Measurements from ENCODE around the gene ME3.
"Not testable (repeated sequence)": the region's sequence is repeated elsewhere in the genome, so short reads cannot be mapped to it uniquely, and the experiment has no call there.

ME3 gene

DNA sequence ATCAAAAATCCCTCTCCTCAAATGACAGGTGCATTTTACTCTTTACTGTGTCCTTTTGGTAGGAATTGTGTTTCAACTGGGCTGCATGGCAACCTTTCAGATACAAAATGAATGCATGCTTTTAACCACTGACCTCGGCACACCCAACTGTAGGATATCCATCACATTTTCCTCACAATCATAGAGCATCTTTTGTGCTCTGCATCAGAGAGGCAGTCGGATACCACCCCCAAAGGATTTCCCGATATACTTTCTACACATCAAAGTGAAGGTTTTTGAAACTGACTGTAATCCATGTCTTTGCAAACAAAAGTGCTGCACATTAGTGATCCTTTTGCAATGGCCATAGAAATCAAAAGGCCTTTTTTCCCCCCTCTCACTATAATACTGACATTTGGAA lies 9.1 kb downstream of the ME3 start:
- no peak overlapping the region for H3K4me3 Mint-ChIP-seq
- H3K27me3 Mint-ChIP-seq, result peaks cover 8% of the 10 kb centered on the region
- no peak for ATAC-seq
- DNase-seq, result no peak
- no peak overlapping the region for H3K27ac Mint-ChIP-seq
- no peaks in the 10 kb centered on the region for H3K36me3 Mint-ChIP-seq (ENCODE audit: low read depth)
- H3K4me1 Mint-ChIP-seq, result no peaks in the 10 kb centered on the region
- H3K9me3 Mint-ChIP-seq, result no peaks in the 10 kb centered on the region

DNA sequence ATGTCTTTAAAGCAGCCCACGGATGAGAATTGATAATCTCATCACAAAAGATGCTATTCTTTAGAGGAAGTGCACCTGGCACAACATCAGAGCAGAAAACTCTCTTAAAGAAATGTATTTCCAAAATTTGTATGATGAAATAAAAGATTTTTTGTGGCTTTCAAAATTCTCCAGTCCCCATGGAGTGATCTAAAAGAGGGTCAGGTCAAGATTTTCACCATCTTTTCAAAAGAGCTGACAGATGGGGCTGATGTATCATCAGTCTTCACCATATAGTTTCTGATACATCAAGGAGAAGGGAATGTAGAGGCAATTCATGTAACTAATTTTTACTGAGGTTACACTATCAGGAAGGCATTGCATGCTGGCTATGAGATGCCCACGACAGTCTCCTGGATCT lies 11.7 kb downstream of the ME3 start:
- Mint-ChIP-seq H3K27me3 (peaks cover 3% of the 10 kb centered on the region), H3K9me3 (peaks cover 4% of the 10 kb centered on the region), H3K4me1 (no peaks in the 10 kb centered on the region), H3K4me3 (no peak overlapping the region), H3K27ac (no peak overlapping the region), H3K36me3 (ENCODE audit: low read depth) (peaks cover 1% of the 10 kb centered on the region)
- ATAC-seq (no peak), DNase-seq (no peak)

DNA sequence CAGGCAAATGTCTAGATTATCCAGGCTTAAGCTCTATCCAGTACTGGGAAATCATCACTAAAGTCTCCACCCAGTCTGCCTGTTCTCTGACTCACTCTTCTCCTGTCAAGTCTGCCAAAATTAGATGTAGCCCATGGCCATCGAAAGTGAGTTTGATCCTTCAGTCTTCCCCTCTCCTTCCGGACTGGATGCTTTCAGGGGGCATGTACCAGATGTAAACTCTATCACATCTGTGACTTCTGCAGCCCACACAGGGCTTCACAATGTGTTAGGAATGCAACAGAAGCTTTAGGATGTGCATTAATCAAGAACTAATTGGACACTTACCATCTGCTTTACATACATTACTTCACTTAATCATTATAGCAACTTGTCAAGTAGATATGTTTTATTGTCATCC lies 12.3 kb downstream of the ME3 start:
- Mint-ChIP-seq H3K4me3 (no peak overlapping the region), H3K27me3 (no peaks in the 10 kb centered on the region), H3K9me3 (peaks cover 4% of the 10 kb centered on the region), H3K4me1 (no peaks in the 10 kb centered on the region), H3K27ac (no peak overlapping the region), H3K36me3 (ENCODE audit: low read depth) (peaks cover 1% of the 10 kb centered on the region)
- ATAC-seq (no peak), DNase-seq (no peak)

DNA sequence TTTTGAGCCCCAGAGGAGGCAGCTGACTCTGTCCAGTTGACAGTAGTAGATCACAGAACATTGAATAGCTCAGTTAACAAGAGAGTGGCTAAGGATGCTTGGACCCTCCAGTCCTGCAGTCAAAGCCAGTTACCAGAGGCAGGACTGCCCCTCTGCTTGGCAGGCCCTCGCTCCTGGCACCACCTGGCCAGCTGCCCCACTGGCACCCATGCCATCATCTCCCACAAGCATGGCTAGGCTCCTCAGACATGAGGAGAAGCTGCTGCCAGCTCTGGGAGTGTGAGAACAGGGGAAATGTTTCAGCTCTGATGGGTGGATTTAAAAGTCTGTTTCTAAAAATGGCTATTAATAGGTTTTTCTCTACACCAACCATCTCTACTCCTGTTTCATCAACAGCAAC lies 13.9 kb downstream of the ME3 start:
- H3K4me3 Mint-ChIP-seq, result no peak overlapping the region
- peaks cover 4% of the 10 kb centered on the region for H3K9me3 Mint-ChIP-seq
- H3K27ac Mint-ChIP-seq, result no peak overlapping the region
- ATAC-seq (no peak), DNase-seq (no peak)
- no peaks in the 10 kb centered on the region for H3K27me3 Mint-ChIP-seq
- H3K36me3 Mint-ChIP-seq (ENCODE audit: low read depth), result peaks cover 1% of the 10 kb centered on the region
- no peaks in the 10 kb centered on the region for H3K4me1 Mint-ChIP-seq

DNA sequence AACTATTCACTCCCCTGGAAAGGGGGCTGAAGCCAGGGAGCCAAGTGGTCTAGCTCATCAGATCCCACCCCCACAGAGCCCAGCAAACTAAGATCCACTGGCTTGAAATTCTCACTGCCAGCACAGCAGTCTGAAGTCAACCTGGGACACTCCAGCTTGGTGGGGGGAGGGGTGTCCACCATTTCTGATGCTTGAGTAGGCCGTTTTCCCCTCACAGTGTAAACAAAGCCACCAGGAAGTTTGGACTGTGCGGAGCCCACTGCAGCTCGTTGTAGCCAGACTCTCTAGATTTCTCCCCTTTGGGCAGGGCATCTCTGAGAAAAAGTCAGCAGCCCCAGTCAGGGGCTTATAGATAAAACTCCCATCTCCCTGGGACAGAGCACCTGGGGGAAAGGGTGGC lies 27.2 kb downstream of the ME3 start:
- not testable (repeated sequence) for DNase-seq; H3K27ac Mint-ChIP-seq; H3K36me3 Mint-ChIP-seq (ENCODE audit: low read depth); H3K4me1 Mint-ChIP-seq; H3K4me3 Mint-ChIP-seq; ATAC-seq
- peaks cover 16% of the 10 kb centered on the region for H3K9me3 Mint-ChIP-seq
- H3K27me3 Mint-ChIP-seq, result peaks cover 46% of the 10 kb centered on the region

DNA sequence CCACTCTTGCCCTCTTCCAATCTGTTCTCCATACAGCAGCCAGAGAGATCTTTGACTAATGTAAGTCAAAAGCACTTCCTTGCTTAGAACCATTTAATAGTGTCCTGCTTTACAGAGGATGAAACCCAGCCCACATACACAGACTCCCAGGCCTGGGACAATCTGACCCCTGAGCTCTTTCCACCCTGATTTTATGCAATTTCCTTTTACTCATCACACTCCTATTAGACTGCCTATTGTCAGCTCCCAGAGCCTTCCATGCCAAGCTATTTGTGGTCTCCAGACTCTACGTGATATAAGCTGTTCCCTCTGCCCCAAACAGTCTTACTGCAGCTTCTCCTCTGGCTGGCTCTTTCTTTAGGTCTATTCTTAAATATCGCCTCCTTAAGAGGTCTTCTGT lies 28.1 kb downstream of the ME3 start:
- H3K4me1 Mint-ChIP-seq, result peaks cover 9% of the 10 kb centered on the region
- no peak for DNase-seq
- H3K9me3 Mint-ChIP-seq, result peaks cover 16% of the 10 kb centered on the region
- no peak overlapping the region for H3K4me3 Mint-ChIP-seq
- ATAC-seq, result no peak
- H3K27me3 Mint-ChIP-seq, result peaks cover 45% of the 10 kb centered on the region
- H3K36me3 Mint-ChIP-seq (ENCODE audit: low read depth), result no peaks in the 10 kb centered on the region
- H3K27ac Mint-ChIP-seq, result no peak overlapping the region

DNA sequence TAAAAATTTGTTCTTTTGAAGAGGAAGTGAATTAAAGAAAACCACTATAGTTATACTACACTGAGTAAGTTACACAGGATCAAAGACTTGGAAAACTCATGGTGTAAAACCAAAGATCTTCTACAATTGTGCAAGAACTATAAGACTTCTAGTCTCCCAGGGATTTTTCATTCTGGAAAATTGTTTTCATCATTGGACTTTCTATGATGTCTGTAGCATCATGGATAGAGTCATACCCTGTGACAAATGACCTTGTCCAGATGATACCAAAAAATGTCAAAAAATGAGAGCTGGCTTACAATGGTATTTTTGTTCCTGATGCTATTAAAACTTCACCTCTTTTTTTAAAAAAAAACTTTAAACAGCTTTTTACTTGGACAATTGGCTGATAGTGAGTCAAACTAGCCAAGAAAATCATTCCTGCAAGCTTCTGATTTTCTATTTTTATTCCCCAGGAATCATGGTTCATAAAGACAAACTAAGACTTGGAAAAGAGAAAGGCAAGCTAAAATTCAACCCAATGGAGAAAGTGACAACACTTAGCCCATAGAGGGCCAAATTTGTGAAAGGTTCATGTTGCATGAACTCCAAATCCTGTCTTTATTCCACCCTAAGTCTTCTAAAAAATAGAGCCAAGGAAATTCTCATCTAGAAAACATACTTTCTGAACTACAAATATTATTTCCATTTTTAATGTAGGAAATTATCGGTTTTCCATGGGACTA lies 30.7 kb downstream of the ME3 start:
- peaks cover 24% of the 10 kb centered on the region for H3K4me1 Mint-ChIP-seq
- H3K4me3 Mint-ChIP-seq, result no peak overlapping the region
- peaks cover 48% of the 10 kb centered on the region for H3K27me3 Mint-ChIP-seq
- no peaks in the 10 kb centered on the region for H3K36me3 Mint-ChIP-seq (ENCODE audit: low read depth)
- H3K27ac Mint-ChIP-seq, result no peak overlapping the region
- peaks cover 10% of the 10 kb centered on the region for H3K9me3 Mint-ChIP-seq
- no peak for DNase-seq
- ATAC-seq, result no peak

DNA sequence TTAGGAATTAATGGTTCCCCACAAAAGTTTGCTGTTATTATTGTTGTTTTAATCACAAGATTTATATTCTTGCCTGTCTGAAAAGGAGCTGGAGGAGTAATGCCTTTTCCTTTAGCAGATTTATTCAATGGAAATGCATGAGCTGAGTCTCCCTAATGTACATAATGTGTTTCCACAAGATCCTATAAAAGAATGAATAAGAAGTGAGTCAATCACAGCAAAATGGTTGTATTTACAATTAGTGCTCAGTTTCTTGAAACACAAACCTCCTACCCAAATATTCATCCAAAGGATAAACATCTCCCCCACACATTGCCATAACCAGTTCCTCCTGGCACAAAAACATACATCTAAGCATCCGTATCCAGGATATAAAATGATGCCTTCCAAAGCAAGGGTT lies 33.3 kb downstream of the ME3 start:
- H3K9me3 Mint-ChIP-seq, result peaks cover 4% of the 10 kb centered on the region
- H3K36me3 Mint-ChIP-seq (ENCODE audit: low read depth), result no peaks in the 10 kb centered on the region
- peaks cover 53% of the 10 kb centered on the region for H3K27me3 Mint-ChIP-seq
- no peak overlapping the region for H3K27ac Mint-ChIP-seq
- no peak overlapping the region for H3K4me3 Mint-ChIP-seq
- H3K4me1 Mint-ChIP-seq, result peaks cover 24% of the 10 kb centered on the region
- ATAC-seq (no peak), DNase-seq (no peak)

DNA sequence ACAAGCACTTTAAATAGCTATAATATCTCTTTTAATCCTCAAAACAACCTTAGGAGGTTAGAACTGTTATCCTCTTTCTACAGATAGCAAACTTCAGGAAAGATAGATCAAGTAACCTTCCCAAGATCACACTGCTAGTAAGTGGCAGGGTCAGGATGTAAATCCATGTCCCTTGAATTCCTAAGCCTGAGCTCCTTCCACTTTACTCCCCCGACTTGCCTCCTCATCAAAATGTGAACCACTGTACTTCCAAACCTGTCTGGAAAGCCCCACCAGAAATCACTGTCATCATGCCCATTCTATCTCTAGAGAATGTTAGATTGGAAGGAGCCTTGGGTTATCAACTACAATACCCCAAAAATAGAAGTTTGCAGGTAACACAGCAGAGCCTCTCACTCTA lies 33.7 kb downstream of the ME3 start:
- Mint-ChIP-seq H3K27me3 (peaks cover 55% of the 10 kb centered on the region), H3K27ac (no peak overlapping the region), H3K4me1 (peaks cover 24% of the 10 kb centered on the region), H3K4me3 (no peak overlapping the region), H3K9me3 (peaks cover 4% of the 10 kb centered on the region), H3K36me3 (ENCODE audit: low read depth) (no peaks in the 10 kb centered on the region)
- DNase-seq, result no peak
- no peak for ATAC-seq

DNA sequence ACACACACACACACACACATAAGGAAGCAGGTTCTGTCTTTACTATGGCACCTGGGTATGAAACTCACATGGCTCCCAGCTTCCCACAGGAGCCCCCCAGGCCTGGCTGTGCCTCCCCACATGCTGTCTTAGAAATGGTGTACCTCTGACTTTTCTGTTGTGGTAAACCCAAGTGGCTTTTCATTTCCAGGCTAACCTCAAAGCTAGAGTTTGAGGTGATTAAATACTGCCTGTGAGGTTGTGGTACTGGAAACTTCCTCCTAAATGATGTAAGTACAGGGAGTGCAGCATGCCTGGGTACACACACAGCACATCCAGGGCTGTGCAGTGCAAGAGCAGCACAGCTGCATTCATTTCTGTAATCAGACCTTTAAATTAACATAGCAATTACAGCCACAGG lies 34.4 kb downstream of the ME3 start:
- Mint-ChIP-seq H3K9me3 (peaks cover 4% of the 10 kb centered on the region), H3K4me1 (peaks cover 29% of the 10 kb centered on the region), H3K36me3 (ENCODE audit: low read depth) (no peaks in the 10 kb centered on the region), H3K27ac (peak overlapping the region; percentile 75), H3K27me3 (peaks cover 58% of the 10 kb centered on the region), H3K4me3 (peak overlapping the region; percentile 26)
- peak; percentile 22 for DNase-seq
- peak; percentile 90 for ATAC-seq

DNA sequence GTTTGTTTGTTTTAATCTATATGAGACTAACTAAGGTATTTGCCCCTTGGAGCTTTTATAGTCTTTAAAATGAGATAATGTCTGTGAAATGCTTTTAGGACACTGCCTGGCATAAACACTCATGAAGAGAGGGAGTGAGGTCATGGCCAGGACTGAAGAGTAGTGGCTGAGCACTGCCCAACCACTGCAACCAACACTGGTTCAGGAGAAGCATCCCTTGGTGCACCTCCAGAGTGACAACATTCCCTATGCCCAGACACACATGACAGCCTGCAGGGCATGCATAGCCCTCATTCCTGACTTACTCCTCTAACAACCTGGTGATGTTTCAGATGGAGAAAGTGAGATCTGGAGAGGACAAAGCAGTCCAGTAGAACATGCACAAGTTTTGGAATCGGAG lies 36.1 kb downstream of the ME3 start:
- Mint-ChIP-seq H3K4me1 (peaks cover 34% of the 10 kb centered on the region), H3K27ac (no peak overlapping the region), H3K27me3 (peaks cover 57% of the 10 kb centered on the region), H3K4me3 (no peak overlapping the region), H3K9me3 (peaks cover 4% of the 10 kb centered on the region), H3K36me3 (ENCODE audit: low read depth) (no peaks in the 10 kb centered on the region)
- no peak for DNase-seq
- no peak for ATAC-seq

DNA sequence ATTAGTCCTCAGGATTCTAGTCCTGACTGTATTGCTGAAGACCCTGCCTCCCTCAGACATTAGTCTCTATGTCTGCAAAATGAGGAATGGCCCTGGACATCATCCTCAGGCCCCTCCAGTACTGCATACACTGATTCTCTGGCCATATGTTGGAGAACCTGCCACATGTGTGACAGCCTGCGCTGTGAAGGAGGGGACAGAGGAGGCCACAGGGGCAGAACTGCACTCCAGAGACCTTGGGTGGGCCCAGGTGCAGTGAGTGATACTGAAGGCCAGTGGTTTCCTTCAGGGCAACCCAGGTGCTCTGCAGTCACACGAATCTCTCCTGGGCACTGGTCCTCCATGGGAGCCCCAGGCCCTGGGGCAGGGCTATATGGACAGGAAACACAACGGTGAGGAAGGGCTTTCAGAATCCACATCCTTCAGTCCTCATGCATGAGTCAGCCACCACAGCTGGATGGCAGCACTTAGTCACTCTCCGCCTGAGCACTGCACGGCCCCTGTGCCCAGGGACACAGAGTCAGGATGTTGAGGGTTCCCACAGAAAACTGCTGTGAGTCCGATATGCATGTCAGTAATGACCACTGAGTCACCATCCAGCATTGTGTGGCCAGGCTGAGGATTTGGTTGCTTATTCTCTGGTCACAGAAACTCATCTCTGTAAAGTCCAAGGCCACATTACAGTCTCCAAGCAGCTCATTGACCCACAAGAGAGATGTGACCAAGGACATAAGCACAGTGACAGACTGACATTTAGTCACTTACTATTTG lies 39.7 kb downstream of the ME3 start:
- H3K4me3 Mint-ChIP-seq, result no peak overlapping the region
- peaks cover 20% of the 10 kb centered on the region for H3K4me1 Mint-ChIP-seq
- H3K9me3 Mint-ChIP-seq, result no peaks in the 10 kb centered on the region
- peak; percentile 56 for DNase-seq
- H3K27ac Mint-ChIP-seq, result no peak overlapping the region
- no peaks in the 10 kb centered on the region for H3K36me3 Mint-ChIP-seq (ENCODE audit: low read depth)
- H3K27me3 Mint-ChIP-seq, result peaks cover 44% of the 10 kb centered on the region
- ATAC-seq, result peak; percentile 97

DNA sequence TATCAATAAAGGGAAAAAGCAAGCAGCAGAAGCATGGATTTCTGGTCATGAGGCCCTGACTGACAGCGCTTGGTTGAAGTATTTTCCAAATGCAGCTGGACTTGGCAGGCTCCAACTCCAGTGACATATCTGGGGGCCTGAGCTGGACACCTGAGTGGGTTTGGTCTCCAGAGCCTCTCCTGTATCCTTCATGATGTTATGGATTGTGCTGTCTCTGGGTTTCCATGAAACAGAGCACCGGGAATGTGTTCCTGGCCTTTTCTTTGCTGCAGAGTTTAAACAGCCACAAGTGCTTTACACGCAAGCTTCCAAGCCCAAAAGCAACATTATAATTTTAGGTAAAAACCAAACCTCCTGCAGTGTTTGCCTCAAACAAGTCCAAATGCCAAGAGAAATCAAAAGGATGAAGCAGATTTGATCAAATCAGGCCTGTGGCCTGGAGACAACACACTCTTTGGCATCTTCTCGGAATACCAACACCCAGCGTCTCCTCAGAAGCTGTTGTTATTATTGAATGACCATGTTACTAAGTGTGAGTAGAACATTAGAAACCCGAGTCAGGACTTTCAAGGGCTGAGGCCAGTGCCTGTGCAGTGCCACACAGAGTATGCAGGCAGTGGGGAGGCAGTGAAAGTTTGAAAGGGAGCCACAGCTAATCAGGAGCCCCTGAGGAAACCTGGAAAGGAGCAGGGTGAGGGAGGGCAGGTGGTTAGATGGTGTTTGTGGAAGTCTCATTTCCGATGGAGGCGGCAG lies 42.0 kb downstream of the ME3 start:
- peaks cover 31% of the 10 kb centered on the region for H3K27me3 Mint-ChIP-seq
- H3K27ac Mint-ChIP-seq, result no peak overlapping the region
- no peak for DNase-seq
- H3K4me1 Mint-ChIP-seq, result peaks cover 13% of the 10 kb centered on the region
- H3K9me3 Mint-ChIP-seq, result no peaks in the 10 kb centered on the region
- no peaks in the 10 kb centered on the region for H3K36me3 Mint-ChIP-seq (ENCODE audit: low read depth)
- ATAC-seq, result no peak
- no peak overlapping the region for H3K4me3 Mint-ChIP-seq

DNA sequence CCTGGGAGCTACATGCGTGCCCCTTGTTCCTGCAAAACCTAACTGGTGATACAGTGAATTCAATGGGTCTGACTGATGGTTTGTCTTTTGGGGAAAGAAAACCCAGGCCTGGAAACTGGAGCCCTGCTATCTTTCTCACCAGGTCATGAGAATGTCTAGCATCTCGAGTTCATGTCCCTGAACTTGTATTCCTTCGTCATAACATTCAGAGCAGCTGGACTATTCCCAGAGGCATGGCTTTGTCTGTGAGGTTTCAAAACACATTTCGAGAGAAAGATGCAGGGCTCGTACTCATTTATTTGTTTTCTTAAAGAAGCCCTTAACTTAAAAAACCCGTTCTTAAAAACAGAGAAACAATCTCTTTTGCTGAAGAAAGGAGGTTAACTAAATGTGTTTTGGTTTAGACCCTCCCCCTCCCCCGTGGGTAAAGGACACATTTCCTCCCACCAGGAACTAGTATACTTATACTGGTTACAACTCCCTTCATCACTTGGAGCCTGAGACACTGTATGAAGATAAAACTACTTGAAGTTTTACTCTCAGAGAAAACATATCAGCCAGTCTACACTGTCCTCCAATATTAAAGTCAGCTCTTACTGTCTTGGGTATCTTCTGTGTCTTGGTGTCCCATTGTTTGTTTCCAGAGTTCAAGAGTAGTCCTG lies 43.2 kb downstream of the ME3 start:
- Mint-ChIP-seq H3K27ac (no peak overlapping the region), H3K36me3 (ENCODE audit: low read depth) (no peaks in the 10 kb centered on the region), H3K9me3 (no peaks in the 10 kb centered on the region), H3K4me3 (no peak overlapping the region), H3K27me3 (peaks cover 20% of the 10 kb centered on the region), H3K4me1 (peaks cover 13% of the 10 kb centered on the region)
- DNase-seq (no peak), ATAC-seq (no peak)
